Uterus (tissue), 4 donors: ENCODE data around the gene HOXB2. TPM values are rescaled to one million over a fixed set of nuclear protein-coding genes. Genes with fewer than 3 reads are reported as not detected.

Experiments used
- DNase-seq, 2 donors: peaks; one replicate each; pipeline ENCODE4 v3.0.0-alpha.2; 2019 to 2020
- H3K27ac ChIP-seq, 2 donors: fragments of 200-600 bp; sonication (generic); 1 replicate in 1 of 2; 2 replicates in 1 of 2; pipeline ENCODE4 v1.5.1; 2016 to 2018
- H3K27me3 ChIP-seq, 2 donors: fragments of 200-600 bp; sonication (generic); one replicate each; pipeline ENCODE4 v1.5.1; 2018 to 2019; ENCODE audit warnings: control low read depth in 1 of 2
- H3K36me3 ChIP-seq, 2 donors: fragments of 200-600 bp; sonication (generic); one replicate each; pipeline ENCODE4 v1.5.1; 2019; ENCODE audit warnings: control low read depth in 1 of 2
- H3K4me1 ChIP-seq, 2 donors: fragments of 200-600 bp; sonication (generic); one replicate each; pipeline ENCODE4 v1.5.1; 2018 to 2019; ENCODE audit warnings: control low read depth in 1 of 2
- H3K4me3 ChIP-seq, 2 donors: fragments of 200-600 bp; sonication (generic); 1 replicate in 1 of 2; 2 replicates in 1 of 2; pipeline ENCODE4 v1.5.1; 2018 to 2019; ENCODE audit warnings: mild to moderate bottlenecking in 1 of 2
- H3K9me3 ChIP-seq, 2 donors: fragments of 200-600 bp; sonication (generic); one replicate each; pipeline ENCODE4 v1.5.1; 2019; ENCODE audit warnings: control low read depth in 1 of 2
- POLR2A ChIP-seq, 2 donors: fragments of 450-650 bp; IDR thresholded peaks; one replicate each; pipeline ENCODE4 v1.6.1; 2016; ENCODE audit warnings: antibody characterized with exemption in 2 of 2, mild to moderate bottlenecking in 1 of 2, moderate library complexity in 1 of 2
- intact Hi-C: fragments of 100-400 bp; cut with DNase I; formaldehyde crosslinking; loops from one replicate; pipeline ENCODE4 v1.15.1; 2023; ENCODE audit warnings: low total_unique reads
- total RNA-seq, 4 donors: library from RNA; depleted of rRNA in 3 of 4; stranded (reverse); fragments of >200 nt in 3 of 4; gene quantifications; one replicate each; pipeline versions ENCODE4 v1.1.0 to v1.2.4, GENCODE V29; 2014 to 2023
- TF ChIP-seq, protein P1 (sequence below), 4 experiments: fragments of 200-600 bp in 2 of 4; fragments of 450-650 bp in 2 of 4; sonication (generic) in 2 of 4; IDR thresholded peaks; one replicate each; pipeline ENCODE4 v1.5.1; 2016 to 2019; ENCODE audit warnings: antibody characterized with exemption in 4 of 4, mild to moderate bottlenecking in 2 of 4, moderate library complexity in 1 of 4
- donor health status: DM: yes; HTN: yes; CAD: no.

HOXB2 gene
- total RNA-seq, 4 donors from 2014 or later, result 4.6 to 24.4 (median 17.4) TPM

GRCh38 chr17:48563867-48564187 lies 18.9 kb upstream of the HOXB2 start:
- H3K4me1 ChIP-seq, result peaks cover 0 to 5% of the 10 kb centered on the region in 2 donors
- no peaks in the 10 kb centered on the region for H3K9me3 ChIP-seq
- H3K36me3 ChIP-seq, result no peaks in the 10 kb centered on the region
- intact Hi-C loops, result no loop called here
- no peak for DNase-seq
- H3K27ac ChIP-seq, result peak overlapping the region; percentile 8 to 38
- peaks cover 0 to 13% of the 10 kb centered on the region in 2 donors for H3K27me3 ChIP-seq
- no peak for TF ChIP-seq POLR2A (IDR thresholded peaks at IDR 0.05)
- TF ChIP-seq, protein P1, sequence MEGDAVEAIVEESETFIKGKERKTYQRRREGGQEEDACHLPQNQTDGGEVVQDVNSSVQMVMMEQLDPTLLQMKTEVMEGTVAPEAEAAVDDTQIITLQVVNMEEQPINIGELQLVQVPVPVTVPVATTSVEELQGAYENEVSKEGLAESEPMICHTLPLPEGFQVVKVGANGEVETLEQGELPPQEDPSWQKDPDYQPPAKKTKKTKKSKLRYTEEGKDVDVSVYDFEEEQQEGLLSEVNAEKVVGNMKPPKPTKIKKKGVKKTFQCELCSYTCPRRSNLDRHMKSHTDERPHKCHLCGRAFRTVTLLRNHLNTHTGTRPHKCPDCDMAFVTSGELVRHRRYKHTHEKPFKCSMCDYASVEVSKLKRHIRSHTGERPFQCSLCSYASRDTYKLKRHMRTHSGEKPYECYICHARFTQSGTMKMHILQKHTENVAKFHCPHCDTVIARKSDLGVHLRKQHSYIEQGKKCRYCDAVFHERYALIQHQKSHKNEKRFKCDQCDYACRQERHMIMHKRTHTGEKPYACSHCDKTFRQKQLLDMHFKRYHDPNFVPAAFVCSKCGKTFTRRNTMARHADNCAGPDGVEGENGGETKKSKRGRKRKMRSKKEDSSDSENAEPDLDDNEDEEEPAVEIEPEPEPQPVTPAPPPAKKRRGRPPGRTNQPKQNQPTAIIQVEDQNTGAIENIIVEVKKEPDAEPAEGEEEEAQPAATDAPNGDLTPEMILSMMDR (IDR thresholded peaks at IDR 0.05), result no peak
- H3K4me3 ChIP-seq, result peak overlapping the region in 1 of 2 donors; percentile 33

- Histone ChIP-seq H3K4me1 (peaks cover 0 to 5% of the 10 kb centered on the region in 2 donors), H3K27me3 (peaks cover 0 to 9% of the 10 kb centered on the region in 2 donors), H3K36me3 (no peaks in the 10 kb centered on the region), H3K27ac (no peak overlapping the region), H3K4me3 (no peak overlapping the region), H3K9me3 (no peaks in the 10 kb centered on the region)
- DNase-seq, result no peak
- no peak for TF ChIP-seq POLR2A (IDR thresholded peaks at IDR 0.05)
- TF ChIP-seq, protein P1 (IDR thresholded peaks at IDR 0.05), result no peak
- intact Hi-C loops, result no loop called here
Measured at GRCh38 chr17:48563385-48563838, 18.5 kb upstream of the HOXB2 start.

DNA sequence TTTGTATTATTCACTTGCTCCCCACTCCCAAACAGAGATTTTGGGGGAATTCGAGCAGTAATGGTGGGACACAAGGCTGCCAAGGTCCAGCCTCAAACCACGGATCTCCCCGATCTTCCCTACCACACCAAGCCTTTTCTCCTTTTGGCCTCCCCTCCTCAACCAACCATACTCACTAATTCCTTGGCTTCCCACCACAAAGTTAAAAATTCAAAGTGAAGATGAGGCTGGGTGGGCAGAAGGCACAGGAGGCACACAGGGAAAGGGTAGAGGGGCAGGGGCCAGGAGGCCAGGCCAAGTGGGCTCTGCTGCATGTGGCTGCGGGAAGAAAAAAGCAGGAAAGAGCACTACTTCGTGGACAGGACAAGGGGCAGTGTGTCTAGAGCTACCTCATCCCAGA lies 18.0 kb upstream of the HOXB2 start:
- peaks cover 0 to 5% of the 10 kb centered on the region in 2 donors for H3K4me1 ChIP-seq
- TF ChIP-seq POLR2A (IDR thresholded peaks at IDR 0.05), result no peak
- TF ChIP-seq, protein P1 (IDR thresholded peaks at IDR 0.05), result no peak
- no peaks in the 10 kb centered on the region for H3K36me3 ChIP-seq
- no peak overlapping the region for H3K27ac ChIP-seq
- intact Hi-C loops, result no loop called here
- H3K27me3 ChIP-seq, result peaks cover 0 to 4% of the 10 kb centered on the region in 2 donors
- no peak for DNase-seq
- no peak overlapping the region for H3K4me3 ChIP-seq
- H3K9me3 ChIP-seq, result no peaks in the 10 kb centered on the region

GRCh38 chr17:48561884-48562810 lies 17.2 kb upstream of the HOXB2 start:
- no peaks in the 10 kb centered on the region for H3K9me3 ChIP-seq
- no peak for DNase-seq
- peaks cover 3 to 5% of the 10 kb centered on the region in 2 donors for H3K4me1 ChIP-seq
- H3K27ac ChIP-seq, result no peak overlapping the region
- no peaks in the 10 kb centered on the region for H3K27me3 ChIP-seq
- intact Hi-C loops, result no loop called here
- H3K36me3 ChIP-seq, result no peaks in the 10 kb centered on the region
- H3K4me3 ChIP-seq, result no peak overlapping the region
- TF ChIP-seq POLR2A (IDR thresholded peaks at IDR 0.05), result no peak
- TF ChIP-seq, protein P1 (IDR thresholded peaks at IDR 0.05), result no peak
